Femur (tissue), 1 donor: Measurements from ENCODE around the gene DDB1.

Experiments used
- DNase-seq: peaks from one replicate; pipeline ENCODE4 v3.0.0-alpha.2; 2017

The DDB1 gene

DNA sequence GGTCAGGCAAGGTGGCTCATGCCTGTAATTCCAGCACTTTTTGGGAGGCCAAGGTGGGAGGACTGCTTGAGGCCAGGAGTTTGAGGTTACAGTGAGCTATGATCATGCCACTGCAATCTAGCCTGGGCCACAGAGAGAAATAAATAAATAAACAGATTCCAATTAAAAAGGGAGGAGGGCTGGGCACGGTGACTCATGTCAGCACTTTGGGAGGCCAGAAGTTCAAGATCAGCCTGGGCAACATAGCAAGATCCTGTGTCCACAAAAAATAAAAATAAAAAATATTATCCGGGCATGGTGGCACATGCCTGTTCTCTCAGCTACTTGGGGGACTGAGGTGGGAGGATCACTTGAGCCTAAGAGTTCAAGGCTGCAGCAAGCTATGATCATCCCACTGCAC is 21.3 kb upstream of the DDB1 start:
- DNase-seq: no peak

DNA sequence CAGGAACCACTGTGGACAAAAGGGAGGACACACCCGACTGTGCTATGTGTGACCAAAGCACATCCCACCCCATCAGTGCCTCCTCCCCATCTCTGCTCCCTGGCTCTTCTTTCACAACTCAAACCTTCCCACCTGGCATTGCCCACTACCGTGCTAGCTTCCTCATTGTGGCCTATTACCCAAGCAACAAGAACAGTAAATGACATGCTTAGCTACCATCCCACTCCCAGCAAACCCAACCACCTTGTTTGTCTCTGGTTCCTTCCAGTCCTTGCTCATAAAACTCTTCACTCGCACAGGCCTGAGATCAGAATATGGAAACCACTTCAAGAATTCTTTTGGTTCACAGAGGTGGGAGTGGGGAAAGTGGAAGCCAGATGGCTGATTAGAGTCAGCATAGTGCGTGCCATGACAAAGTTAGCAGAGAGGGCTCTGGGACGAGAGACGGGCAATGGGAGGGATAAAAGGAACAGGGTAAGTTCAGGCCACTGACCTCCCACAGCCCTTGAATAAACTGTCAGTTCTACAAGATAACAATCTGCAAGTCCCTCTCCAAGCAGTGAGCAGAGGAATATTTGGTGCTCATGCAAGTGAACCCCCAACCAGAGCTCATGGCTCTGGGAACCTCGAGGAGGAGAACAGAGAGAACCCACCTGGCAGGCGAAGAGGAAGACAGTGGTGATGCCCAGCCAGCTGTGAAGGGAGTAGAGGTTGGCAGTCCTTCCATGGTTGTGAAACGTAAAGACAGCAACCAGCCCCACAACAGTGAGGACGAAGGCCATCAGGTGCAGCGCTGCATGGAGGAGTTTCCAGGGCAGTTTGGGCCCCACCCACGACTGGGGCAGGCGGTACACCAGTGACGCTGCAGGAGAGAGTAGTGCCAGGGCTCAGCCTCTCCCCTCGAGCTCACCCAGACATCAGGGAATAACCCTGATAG is 20.5 kb upstream of the DDB1 start:
- no peak for DNase-seq

DNA sequence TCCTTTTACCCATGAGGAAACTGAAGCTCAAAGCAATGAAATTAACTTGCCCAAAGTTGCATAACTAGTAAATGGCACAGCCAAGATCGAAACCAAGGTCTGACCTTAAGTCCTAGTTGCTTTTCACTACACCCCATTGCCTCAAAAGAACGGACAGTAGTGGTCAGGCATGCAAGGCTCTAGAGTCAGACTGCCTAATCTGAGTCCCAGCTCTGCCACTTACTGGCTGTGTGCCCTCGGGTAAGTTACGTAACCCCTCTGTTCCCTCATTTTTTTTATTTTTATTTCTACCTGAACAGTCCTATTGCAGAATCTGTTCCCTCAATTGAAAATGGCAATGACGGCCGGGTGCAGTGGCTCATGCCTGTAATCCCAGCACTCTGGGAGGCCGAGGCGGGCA is 19.1 kb upstream of the DDB1 start:
- no peak for DNase-seq

DNA sequence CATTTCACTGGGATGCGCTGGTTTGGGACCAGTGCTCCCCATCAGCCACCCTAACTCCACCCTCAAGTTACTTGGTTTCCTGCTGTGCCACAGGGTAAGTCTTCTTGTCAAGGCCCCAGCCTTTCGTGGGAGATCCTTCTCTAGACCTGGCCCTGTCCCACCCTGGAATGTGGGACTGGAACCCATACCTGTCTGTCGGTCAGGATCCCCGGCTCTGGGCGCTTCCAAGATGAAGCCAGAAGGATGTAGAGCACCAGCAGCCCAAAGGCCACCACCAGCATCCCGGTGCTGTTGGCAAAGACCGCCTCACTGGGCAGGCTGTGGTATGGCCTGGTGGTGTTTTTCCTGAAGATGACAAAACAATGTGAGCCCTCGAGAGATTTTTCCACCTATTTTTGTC is 17.9 kb upstream of the DDB1 start:
- no peak for DNase-seq

DNA sequence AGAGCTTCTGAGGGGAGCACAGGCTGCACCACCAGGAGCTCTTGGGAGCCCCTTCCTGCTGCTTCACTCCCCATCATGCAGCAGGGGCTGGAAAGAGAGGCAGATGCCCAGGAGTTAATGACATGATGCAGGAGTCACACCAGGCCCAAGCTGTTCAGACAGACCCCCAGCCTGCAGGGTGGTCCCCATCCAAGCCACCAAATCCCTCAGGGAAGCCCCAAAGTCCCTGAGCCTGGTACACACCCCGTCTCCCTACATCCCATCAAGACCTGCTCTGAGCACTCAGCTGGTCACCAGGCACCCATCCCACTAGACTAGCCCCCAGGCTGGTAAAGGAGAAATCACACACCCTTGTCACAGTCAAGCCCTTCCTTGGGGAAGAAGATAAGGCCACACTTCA is 17.4 kb upstream of the DDB1 start:
- DNase-seq: no peak

DNA sequence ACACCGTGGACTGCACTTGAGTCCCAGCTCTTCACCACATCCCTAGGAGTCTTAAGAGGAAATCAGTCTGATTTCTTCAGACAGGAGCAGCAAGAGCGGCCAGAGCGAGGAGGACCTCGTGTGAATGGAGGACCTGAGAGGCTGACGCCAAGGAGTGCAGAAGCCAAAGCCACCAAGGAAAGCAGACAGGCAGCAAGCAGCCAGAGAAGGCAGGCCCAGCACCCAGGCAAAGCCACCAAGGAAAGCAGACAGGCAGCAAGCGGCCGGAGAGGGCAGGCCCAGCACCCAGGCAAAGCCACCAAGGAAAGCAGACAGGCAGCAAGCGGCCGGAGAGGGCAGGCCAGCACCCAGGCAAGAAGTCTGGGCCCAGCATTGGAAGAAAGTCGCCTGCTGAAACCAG is 17.0 kb upstream of the DDB1 start:
- no peak for DNase-seq

DNA sequence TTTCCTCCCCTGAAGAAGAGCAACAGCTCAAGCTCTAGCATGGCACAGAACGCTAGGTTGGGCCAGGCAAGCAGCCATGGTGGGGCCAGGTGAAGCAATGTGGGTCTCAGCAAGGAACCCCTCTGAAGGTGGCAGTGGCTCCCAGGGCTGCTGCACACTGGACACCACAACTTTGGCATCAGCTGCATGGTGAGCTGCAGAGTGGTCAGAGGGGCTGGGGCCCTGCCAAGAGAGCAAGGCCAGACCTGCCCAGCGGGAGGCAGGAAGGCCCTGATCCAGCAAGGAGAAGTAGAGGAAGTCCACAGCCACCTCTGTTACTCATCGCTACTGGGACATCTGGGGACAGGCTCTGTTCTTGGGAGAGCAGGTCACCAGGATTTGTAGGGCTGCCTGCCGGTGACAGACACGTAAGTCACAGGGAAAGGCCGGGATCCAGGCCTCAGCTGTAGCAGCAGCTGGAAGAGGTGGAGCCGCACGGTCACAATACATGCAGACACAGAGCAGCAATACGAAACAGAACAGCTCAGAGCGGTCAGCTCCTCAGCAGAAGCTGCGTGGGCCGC is 16.4 kb upstream of the DDB1 start:
- DNase-seq: no peak

DNA sequence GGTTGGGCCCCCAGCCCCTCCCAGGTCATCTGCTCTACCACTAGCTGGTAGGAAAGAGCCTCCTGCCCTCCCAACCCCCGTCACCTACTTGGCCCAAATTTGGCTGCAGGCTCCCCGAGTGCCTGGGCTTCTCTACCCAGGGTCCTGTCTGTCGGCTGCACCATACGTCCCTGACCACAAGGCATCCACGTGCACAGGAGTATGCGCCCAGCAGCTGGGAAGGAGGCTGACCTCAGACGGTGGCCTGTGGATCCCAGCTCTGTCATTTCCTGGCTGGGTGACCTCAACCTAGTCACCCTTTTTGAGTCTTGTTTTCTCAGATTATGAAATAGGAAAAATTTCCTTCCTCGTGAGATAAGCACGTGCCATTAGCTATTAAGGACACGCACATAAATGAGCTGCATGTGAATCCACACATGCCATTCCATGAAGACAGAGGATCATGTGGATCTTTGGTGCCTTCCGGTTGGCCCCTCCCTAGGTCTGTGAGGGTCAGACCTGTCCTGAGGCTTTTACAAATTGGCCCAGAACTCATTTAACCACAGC is 15.1 kb upstream of the DDB1 start:
- no peak for DNase-seq

DNA sequence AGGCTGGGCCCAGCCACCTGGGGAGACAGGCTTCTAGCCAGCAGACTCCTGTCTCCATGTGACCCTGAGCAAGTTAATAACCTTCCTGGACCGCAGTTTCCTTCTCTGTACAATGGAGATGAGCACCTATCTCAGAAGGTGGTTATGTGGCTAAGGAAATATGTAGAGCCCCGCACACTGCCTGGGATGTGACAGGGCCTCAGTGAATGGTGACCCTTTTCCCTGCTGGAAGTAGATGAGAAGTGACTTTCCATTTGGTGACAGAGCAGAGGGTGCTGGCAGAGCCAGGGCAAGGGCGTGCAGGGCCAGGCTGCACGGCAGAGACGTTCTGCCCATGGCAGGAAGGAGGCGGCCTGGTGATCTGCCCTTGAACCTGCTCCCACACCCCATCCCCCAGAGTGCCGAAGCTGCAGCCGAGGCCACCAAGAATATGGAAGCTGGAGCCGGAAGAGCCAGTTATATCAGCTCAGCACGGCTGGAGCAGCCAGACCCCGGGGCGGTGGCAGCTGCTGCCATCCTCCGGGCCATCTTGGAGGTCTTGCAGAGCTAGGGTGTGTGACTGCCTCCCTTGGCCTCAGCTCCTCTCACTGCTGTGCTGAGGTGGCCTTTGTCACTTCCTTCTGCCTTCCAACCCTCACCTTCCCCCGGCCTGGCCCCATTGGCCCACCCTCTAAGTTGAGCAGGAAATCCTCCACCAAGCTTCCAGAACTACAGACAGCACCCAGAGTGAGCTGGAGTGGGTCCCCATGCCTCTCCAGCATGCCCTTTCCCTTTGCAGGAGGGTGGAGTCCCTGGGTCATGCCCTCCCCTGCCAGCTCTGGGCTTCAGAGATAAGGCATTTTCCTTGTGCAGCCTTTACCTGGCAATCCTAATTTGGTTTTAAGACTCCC is 13.3 kb upstream of the DDB1 start:
- DNase-seq: no peak

DNA sequence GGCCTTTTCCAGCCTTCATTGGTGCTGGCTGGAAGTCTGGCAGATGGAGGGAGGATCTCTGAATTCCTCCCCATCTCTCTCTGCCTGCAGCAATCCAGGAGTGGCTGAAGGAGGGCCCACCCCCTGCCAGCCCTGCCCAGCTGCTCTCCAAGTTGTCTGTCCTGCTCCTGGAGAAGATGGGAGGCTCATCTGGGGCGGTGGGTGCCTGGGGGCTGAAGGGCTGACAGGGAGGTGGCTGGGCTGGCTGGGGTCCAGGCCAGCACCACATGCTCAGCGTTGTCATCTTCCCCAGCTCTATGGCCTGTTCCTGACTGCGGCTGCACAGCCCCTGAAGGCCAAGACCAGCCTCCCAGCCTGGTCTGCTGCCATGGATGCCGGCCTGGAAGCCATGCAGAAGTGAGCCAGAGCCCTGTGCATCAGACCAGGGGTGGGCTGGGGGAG is 12.3 kb upstream of the DDB1 start:
- no peak for DNase-seq

DNA sequence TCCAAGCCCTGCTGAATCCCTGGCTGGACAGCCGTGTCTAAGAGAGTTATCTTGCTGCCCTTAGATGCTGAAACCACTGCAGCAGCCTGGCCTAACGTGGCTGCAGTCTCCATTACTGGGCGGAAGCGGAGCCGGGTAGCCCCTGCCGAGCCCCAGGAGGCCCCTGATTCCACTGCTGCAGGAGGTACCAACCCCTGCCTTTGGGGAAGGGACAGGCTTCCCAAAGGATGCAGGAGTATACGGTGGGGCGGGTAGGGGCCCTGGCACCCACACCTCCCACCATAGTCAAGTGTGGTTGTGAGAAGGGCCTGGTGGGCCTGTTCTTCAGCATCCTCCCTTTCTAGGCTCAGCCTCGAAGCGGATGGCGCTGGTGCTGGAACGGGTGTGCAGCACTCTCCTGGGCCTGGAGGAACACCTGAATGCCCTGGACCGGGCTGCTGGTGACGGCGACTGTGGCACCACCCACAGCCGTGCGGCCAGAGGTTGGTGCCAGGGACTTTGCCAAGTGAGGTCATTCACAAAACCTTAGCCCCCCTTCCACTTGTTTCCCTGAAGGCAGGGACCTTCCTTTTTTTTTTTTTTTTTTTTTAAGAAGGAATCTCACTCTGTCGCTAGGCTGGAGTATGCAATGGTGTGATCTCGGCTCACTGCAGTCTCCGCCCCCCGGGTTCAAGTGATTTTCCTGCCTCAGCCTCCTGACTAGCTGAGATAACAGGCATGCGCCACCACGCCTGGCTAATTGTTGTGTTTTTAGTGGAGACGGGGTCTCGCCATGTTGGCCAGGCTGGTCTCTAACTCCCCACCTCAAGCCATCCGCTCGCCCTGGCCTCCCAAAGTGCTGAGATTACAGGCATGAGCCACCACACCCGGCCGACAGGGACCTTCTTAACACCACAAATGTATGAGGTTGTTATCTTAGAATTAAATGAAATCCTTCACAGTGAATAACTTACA is 11.2 kb upstream of the DDB1 start:
- DNase-seq: no peak

DNA sequence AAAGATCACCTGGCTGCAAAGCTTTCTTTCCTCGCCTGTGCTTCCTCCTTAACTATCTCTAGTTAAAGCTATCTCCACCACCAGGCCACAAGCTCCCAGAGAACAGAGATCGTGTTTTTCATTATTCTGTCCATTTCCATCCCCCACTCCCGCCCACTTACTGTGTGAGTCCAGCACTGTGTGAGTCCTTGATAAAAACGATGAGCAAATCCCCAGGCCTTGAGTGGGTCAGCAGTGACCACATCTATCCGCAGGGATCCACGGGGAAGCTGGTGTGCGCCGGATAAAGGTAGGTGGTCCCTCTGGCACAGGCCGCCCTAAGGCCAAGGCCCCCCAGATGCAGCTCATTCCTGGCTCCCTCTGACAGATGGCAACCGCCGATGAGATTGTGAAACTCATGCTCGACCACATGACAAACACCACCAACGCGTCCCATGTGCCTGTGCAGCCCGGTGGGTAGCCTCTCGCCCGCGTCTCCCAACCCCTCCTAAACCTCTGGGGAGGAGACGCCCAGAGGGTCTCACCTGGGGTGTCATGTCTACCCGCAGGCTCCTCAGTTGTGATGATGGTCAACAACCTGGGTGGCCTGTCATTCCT is 9.4 kb upstream of the DDB1 start:
- no peak for DNase-seq

DNA sequence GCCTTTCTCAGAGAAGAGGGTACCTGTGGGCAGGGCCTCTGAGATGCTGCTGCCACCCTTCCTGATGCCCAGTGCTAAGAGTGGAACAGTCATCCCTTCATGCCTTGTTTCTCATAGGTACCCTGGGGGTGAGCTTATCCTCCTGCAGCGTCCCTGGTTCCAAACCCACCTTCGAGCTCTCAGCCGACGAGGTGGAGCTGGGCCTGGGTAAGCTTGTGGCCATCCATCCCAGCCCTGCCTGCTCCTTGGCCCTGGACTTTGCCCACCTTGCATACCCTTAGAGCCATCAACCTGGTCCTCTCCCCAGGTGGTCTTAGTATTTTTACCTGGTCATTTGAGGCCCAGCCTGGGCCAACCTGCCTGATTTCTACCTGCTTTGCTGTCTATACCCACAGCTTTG is 8.8 kb upstream of the DDB1 start:
- no peak for DNase-seq

DNA sequence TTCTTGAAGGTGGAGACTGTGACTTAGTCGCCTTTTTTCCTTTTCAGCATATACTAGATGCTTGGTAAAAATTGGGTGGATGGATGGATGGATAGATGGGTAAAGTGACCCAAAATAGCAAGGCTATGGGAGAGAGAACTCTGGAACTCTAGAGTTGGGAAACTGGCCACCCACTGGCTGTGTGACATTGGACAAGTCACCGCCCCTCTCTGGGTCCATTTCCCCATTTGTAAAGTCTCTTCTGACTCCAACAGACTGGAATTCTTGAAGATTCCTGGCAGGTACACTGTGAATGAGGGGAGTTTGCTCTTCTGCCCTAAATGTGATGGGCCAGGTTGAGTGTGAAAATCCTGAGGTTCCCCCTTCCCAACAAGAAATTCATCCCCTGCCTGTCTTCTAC is 8.1 kb upstream of the DDB1 start:
- DNase-seq: no peak

DNA sequence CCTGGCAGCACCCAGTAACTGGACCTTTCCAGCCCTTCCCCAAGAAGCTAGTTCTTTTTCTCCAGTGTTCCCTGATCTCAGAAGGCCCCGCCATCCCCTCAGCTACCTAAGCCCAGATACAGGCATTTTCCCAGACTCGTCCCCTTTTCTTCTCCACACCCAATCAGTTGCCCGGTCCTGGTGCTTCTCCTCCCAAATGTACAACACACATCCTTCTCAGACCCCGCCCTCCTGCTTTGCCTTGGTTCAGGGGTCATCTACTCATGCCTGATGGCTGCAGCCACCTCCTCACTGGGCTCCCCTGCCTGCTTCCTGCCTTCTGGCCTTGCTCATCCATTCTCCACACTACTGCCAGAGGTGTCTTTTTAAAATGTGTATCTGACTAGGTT is 6.6 kb upstream of the DDB1 start:
- DNase-seq: no peak

DNA sequence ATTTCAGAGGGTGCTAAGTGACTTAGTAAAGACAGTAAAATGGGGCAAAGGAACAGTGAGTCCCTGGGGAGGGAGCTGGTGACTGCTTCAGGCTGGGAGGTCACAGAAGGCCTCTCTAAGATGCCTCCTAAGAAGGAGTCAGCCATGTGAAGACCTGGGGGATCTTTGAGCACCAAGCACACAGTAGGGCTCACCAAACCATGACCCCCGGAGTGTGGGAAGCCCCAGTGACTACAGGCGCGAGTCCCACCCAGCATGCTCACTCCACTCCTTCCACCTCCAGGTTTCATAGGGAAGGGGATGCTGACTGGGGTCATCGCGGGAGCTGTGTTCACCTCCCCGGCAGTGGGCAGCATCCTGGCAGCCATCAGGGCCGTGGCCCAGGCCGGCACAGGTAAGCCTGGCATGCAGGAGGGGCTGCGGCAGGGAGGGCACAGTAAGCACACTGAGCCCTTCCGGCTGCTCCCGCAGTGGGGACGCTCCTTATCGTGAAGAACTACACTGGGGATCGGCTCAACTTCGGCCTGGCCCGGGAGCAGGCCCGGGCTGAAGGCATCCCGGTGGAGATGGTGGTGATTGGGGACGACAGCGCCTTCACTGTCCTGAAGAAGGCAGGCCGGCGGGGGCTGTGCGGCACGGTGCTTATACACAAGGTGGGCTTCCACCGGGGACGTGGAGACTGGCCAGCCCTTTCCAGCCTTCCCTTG is 6.0 kb upstream of the DDB1 start:
- DNase-seq: no peak

DNA sequence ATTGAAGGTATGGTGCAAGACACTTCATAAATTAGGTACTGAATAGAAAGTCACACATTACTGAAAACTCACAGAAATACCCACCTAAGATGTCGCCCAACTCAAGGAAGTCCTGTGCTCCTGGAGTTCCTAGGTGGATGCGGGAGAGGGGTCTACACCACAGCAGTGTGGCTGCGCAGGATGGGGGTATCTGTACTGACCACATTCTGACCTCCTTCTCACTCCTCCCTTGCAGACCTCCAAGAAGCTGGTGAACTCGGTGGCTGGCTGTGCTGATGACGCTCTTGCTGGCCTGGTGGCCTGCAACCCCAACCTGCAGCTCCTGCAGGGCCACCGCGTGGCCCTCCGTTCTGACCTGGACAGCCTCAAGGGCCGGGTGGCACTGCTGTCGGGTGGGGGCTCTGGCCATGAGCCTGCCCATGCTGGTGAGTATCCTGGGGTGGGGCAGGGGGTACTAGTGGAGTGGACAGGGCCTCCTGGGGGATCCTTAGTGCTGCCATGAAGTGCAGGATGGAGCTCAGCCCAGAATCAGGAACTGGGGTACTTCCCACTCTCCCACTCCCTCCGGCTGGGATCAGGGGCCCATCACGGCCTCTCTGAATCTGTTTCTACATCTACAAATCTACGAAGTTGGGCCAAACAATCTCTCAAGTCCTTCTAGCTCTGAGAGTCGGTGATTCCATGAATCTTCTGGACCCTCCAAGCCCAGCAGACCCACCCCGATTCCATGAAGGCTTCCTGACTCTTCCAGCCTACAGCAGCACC is 5.0 kb upstream of the DDB1 start:
- DNase-seq: no peak

DNA sequence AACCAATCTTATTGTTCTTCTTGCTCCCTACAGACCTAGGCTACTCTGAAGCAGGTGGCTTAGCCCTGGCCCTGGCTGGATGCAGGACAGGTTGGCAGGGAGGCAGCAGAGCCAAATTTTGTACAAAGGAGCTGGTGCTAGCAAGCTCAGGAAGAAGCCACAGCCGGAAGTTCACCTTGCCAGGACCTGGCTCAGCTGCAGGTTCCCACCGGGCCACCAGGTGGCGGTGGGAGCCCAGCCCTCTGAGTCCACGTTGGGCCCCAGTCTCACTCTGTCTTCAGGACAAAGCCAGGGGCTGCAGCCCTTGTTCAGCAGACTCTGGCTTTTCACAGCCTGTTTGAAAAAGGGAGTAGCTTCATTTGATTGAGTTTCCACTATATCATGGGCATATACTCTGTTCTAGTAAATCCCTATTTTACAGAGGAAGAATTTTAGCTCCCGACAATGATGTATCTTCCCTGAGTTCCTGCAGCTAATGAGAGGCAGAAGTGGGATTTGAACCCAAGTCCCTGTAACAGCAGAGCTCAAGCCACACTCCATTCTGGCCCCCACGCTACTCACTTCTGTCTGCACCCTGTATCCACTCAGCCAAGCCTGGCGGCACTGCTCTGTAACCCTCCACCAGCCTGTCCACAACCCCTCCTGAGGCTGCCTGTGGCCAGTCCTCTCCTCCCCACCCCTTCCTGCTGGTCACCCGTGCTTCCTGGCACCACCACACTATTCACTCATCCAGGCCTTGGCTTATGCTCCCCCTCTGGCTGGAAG is 3.4 kb upstream of the DDB1 start:
- peak; percentile 84 for DNase-seq

DNA sequence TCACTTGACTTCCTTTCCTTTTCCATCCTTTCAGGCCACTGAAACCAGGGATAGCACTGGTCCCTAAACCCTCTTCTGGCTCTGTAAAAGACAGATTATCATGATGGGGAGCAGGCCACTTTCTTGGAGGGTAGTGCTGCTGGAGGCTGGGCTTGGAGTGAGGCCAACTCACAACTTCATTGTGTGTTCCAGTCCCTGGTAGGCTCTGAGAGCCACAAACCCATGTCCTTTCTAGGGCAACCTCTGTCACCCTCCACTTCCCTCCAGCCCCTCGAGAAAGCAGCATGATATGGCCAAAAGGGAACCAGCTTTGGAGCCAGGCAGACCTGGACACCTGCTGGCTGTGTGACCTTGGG is 2.4 kb upstream of the DDB1 start:
- DNase-seq: no peak
